ENCODE measurements around the gene SAFB2.

Gene SAFB2

GRCh38 chr19:5600797-5601196 is 21.8 kb downstream of the SAFB2 start:
- ChIA-PET CTCF (interaction anchor here (1.2 kb wide), 1 partner anchor 24 kb away, joined by 4 read pairs; no protein-coding TSS in a partner anchor), POLR2A (no interaction called here)
- Histone ChIP-seq H3K4me3 (ENCODE audit: low read depth, low read length) (no peak overlapping the region), H3K36me3 (ENCODE audit: control insufficient read depth in 2 of 2, insufficient read depth in 1 of 2, low read length in 2 of 2) (peaks cover 74 to 97% of the 10 kb centered on the region in 2 experiments), H3K9me3 (ENCODE audit: control insufficient read depth, insufficient read depth, low read depth, low read length) (no peaks in the 10 kb centered on the region), H3K27ac (ENCODE audit: extremely low read depth, low read depth, low read length) (no peak overlapping the region), H3K4me1 (ENCODE audit: control insufficient read depth, insufficient read depth, low read length) (no peaks in the 10 kb centered on the region)
- 0 out of 2 replicates have a peak, but pooled peaks have one; percentile 11 for TF ChIP-seq SCRT2 (tag by site-specific recombination; IDR thresholded peaks at IDR 0.05)
- TF ChIP-seq, protein P1, sequence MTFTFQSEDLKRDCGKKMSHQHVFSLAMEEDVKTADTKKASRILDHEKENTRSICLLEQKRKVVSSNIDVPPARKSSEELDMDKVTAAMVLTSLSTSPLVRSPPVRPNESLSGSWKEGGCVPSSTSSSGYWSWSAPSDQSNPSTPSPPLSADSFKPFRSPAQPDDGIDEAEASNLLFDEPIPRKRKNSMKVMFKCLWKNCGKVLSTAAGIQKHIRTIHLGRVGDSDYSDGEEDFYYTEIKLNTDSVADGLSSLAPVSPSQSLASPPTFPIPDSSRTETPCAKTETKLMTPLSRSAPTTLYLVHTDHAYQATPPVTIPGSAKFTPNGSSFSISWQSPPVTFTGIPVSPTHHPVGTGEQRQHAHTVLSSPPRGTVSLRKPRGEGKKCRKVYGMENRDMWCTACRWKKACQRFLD (tag by site-specific recombination; IDR thresholded peaks at IDR 0.05), result no peak

DNA sequence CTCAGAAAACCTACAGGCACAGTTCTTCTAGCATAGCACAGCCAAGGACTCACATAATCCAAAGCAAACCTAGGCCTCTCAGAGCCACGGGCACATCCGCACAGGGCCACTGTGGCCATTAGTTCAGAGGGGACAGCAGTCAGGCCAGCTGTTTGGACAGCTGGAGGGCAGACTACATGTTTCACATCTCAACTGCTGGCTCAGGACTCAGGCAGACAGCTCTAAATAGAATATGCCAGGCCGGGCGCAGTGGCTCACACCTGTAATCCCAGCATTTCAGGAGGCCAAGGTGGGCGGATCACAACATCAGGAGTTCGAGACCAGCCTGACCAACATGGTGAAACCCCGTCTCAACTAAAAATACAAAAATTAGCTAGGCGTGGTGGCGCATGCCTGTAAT is 26.8 kb downstream of the SAFB2 start:
- Histone ChIP-seq H3K9me3 (ENCODE audit: control insufficient read depth, insufficient read depth, low read depth, low read length) (no peaks in the 10 kb centered on the region), H3K36me3 (ENCODE audit: control insufficient read depth in 2 of 2, insufficient read depth in 1 of 2, low read length in 2 of 2) (peaks cover 39 to 98% of the 10 kb centered on the region in 2 experiments), H3K27ac (ENCODE audit: extremely low read depth, low read depth, low read length) (no peak overlapping the region), H3K4me1 (ENCODE audit: control insufficient read depth, insufficient read depth, low read length) (no peaks in the 10 kb centered on the region), H3K4me3 (ENCODE audit: low read depth, low read length) (no peak overlapping the region)
- TF ChIP-seq KLF7 (tag by site-specific recombination; IDR thresholded peaks at IDR 0.05; ENCODE audit: borderline replicate concordance) (no peak), ZNF2 (tag by site-specific recombination; IDR thresholded peaks at IDR 0.05) (no peak), ZNF530 (tag by site-specific recombination; IDR thresholded peaks at IDR 0.05; ENCODE audit: low read depth) (no peak), ZNF112 (tag by site-specific recombination; IDR thresholded peaks at IDR 0.05) (no peak), SALL2 (tag by site-specific recombination; IDR thresholded peaks at IDR 0.05; ENCODE audit: borderline replicate concordance) (no peak), RBAK (tag by site-specific recombination; IDR thresholded peaks at IDR 0.05) (no peak), ZNF280C (tag by site-specific recombination; IDR thresholded peaks at IDR 0.05) (no peak)
- POLR2A ChIA-PET, result no interaction called here
- CTCF ChIA-PET, result no interaction called here

- Histone ChIP-seq H3K4me1 (ENCODE audit: control insufficient read depth, insufficient read depth, low read length) (no peaks in the 10 kb centered on the region), H3K27ac (ENCODE audit: extremely low read depth, low read depth, low read length) (no peak overlapping the region), H3K36me3 (ENCODE audit: control insufficient read depth in 2 of 2, insufficient read depth in 1 of 2, low read length in 2 of 2) (peaks cover 34 to 98% of the 10 kb centered on the region in 2 experiments), H3K4me3 (ENCODE audit: low read depth, low read length) (no peak overlapping the region), H3K9me3 (ENCODE audit: control insufficient read depth, insufficient read depth, low read depth, low read length) (no peaks in the 10 kb centered on the region)
- ChIA-PET POLR2A (no interaction called here), CTCF (interaction anchor here (0.6 to 1.2 kb wide), 2 partner anchors 60 to 92 kb away, joined by 3 read pairs; no protein-coding TSS in a partner anchor)
- TF ChIP-seq, protein P2, sequence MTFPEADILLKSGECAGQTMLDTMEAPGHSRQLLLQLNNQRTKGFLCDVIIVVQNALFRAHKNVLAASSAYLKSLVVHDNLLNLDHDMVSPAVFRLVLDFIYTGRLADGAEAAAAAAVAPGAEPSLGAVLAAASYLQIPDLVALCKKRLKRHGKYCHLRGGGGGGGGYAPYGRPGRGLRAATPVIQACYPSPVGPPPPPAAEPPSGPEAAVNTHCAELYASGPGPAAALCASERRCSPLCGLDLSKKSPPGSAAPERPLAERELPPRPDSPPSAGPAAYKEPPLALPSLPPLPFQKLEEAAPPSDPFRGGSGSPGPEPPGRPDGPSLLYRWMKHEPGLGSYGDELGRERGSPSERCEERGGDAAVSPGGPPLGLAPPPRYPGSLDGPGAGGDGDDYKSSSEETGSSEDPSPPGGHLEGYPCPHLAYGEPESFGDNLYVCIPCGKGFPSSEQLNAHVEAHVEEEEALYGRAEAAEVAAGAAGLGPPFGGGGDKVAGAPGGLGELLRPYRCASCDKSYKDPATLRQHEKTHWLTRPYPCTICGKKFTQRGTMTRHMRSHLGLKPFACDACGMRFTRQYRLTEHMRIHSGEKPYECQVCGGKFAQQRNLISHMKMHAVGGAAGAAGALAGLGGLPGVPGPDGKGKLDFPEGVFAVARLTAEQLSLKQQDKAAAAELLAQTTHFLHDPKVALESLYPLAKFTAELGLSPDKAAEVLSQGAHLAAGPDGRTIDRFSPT (tag by site-specific recombination; IDR thresholded peaks at IDR 0.05), result no peak
- TF ChIP-seq ZNF518A (tag by site-specific recombination; conservative IDR thresholded peaks at IDR 0.05; ENCODE audit: low read depth), result no peak
- TF ChIP-seq, protein P3, sequence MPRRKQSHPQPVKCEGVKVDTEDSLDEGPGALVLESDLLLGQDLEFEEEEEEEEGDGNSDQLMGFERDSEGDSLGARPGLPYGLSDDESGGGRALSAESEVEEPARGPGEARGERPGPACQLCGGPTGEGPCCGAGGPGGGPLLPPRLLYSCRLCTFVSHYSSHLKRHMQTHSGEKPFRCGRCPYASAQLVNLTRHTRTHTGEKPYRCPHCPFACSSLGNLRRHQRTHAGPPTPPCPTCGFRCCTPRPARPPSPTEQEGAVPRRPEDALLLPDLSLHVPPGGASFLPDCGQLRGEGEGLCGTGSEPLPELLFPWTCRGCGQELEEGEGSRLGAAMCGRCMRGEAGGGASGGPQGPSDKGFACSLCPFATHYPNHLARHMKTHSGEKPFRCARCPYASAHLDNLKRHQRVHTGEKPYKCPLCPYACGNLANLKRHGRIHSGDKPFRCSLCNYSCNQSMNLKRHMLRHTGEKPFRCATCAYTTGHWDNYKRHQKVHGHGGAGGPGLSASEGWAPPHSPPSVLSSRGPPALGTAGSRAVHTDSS (tag by site-specific recombination; IDR thresholded peaks at IDR 0.05), result no peak
- no peak for TF ChIP-seq OVOL3 (tag by site-specific recombination; IDR thresholded peaks at IDR 0.05)
- no peak for TF ChIP-seq ATF2 (tag by site-specific recombination; IDR thresholded peaks at IDR 0.05; ENCODE audit: low read depth)
- no peak for TF ChIP-seq ZNF473 (tag by site-specific recombination; IDR thresholded peaks at IDR 0.05)
- TF ChIP-seq ZNF248 (tag by site-specific recombination; IDR thresholded peaks at IDR 0.05), result no peak
Observed at GRCh38 chr19:5595129-5595528, 27.4 kb downstream of the SAFB2 start.
